Esophagus muscularis mucosa (tissue), 4 donors: Measurements from ENCODE around the gene KAZN. TPM values are rescaled to one million over a fixed set of nuclear protein-coding genes. Genes with fewer than 3 reads are reported as not detected.

Source experiments
- DNase-seq: peaks from one replicate; pipeline ENCODE4 v3.0.0-alpha.2; 2017; ENCODE audit errors: extremely low spot score
- H3K27ac ChIP-seq, 4 donors: fragments of 200-600 bp; sonication (generic); replicated peaks in 1 of 4; 1 replicate in 3 of 4; 2 replicates in 1 of 4; pipeline ENCODE4 v1.5.1; 2016 to 2019; ENCODE audit warnings: mild to moderate bottlenecking in 1 of 4
- H3K27me3 ChIP-seq, 4 donors: fragments of 200-600 bp; sonication (generic); one replicate each; pipeline versions ENCODE4 v1.5.1 to v1.6.0; 2016 to 2019
- H3K36me3 ChIP-seq, 4 donors: fragments of 200-600 bp; sonication (generic); one replicate each; pipeline ENCODE4 v1.5.1; 2016 to 2019
- H3K4me1 ChIP-seq, 4 donors: fragments of 200-600 bp; sonication (generic); one replicate each; pipeline ENCODE4 v1.5.1; 2016 to 2019
- H3K4me3 ChIP-seq, 4 donors: fragments of 200-600 bp; sonication (generic); 1 replicate in 2 of 4; 2 replicates in 2 of 4; pipeline ENCODE4 v1.5.1; 2016 to 2019; ENCODE audit warnings: mild to moderate bottlenecking in 4 of 4, moderate library complexity in 1 of 4
- H3K9me3 ChIP-seq, 4 donors: fragments of 200-600 bp; sonication (generic); 1 replicate in 3 of 4; 2 replicates in 1 of 4; pipeline ENCODE4 v1.5.1; 2016 to 2019
- EP300 ChIP-seq: sonication (generic); formaldehyde crosslinking; IDR thresholded peaks from one replicate; pipeline ENCODE4 v1.6.1; 2017; ENCODE audit warnings: antibody characterized with exemption
- POLR2A ChIP-seq: fragments of 450-650 bp; IDR thresholded peaks from one replicate; pipeline ENCODE4 v1.6.1; 2017; ENCODE audit warnings: antibody characterized with exemption, moderate library complexity, mild to moderate bottlenecking, low read depth
- POLR2AphosphoS5 ChIP-seq, 2 donors: sonication (generic); formaldehyde crosslinking; IDR thresholded peaks; one replicate each; pipeline ENCODE4 v1.6.1; 2017; ENCODE audit warnings: antibody characterized with exemption in 2 of 2
- WGBS: methylation state at CpG from one replicate; pipeline ENCODE4 v1.1.5; 2018; 5-methylcytosine and 5-hydroxymethylcytosine counted together
- intact Hi-C: fragments of 100-400 bp; cut with DNase I; formaldehyde crosslinking; loops from one replicate; pipeline ENCODE4 v1.15.1; 2023
- total RNA-seq, 4 donors: library from RNA; depleted of rRNA; stranded (reverse); fragments of >200 nt; gene quantifications; one replicate each; pipeline versions ENCODE4 v1.1.0 to v1.2.1, GENCODE V29; 2016
- TF ChIP-seq, protein P1 (sequence below), 3 experiments: fragments of 200-600 bp in 2 of 3; fragments of 450-650 bp in 1 of 3; sonication (generic) in 2 of 3; IDR thresholded peaks; one replicate each; pipeline ENCODE4 v1.5.1; 2017 to 2019; ENCODE audit warnings: antibody characterized with exemption in 3 of 3, mild to moderate bottlenecking in 2 of 3, moderate library complexity in 1 of 3

KAZN gene
- total RNA-seq, 4 donors from 2014 or later = 9.9 to 14.1 (median 11.9) TPM

DNA sequence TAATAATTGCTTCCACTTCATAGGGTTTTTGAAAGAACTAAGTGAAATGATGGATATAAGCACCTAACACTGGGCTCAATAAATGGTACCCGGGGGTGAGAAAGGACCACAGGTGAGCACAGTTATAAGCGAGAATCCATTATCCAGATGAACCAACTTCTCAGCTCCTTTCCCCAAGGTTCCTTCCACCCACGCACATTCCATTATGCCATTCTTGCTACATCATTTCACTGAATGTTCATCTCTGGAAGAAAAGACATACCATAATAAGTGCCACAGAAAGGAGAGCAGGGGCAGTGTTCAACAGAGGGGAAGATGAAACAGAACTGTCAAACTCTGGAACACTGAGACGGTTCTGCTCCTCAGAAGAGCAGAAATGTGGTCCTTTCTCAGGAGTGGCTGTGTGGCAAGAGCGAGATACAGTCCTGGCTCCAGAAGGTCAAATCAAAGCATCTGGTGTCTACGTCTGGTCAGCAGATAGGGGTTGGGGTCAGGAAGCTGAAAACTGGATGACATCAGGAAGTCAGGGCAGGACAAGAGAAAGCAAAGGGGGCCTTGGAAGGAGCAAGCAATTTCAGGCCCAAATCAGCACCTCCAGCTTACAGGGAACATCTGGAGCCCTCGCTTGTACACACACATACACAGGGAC, 299.6 kb downstream of the KAZN start:
- Histone ChIP-seq H3K4me3 (no peak overlapping the region), H3K27ac (no peak overlapping the region), H3K36me3 (no peaks in the 10 kb centered on the region), H3K9me3 (no peaks in the 10 kb centered on the region), H3K27me3 (peaks cover 0 to 23% (median 0%) of the 10 kb centered on the region in 4 donors), H3K4me1 (no peaks in the 10 kb centered on the region)
- TF ChIP-seq EP300 (no peak), POLR2A (no peak), POLR2AphosphoS5 (IDR thresholded peaks at IDR 0.05) (no peak)
- TF ChIP-seq, protein P1, sequence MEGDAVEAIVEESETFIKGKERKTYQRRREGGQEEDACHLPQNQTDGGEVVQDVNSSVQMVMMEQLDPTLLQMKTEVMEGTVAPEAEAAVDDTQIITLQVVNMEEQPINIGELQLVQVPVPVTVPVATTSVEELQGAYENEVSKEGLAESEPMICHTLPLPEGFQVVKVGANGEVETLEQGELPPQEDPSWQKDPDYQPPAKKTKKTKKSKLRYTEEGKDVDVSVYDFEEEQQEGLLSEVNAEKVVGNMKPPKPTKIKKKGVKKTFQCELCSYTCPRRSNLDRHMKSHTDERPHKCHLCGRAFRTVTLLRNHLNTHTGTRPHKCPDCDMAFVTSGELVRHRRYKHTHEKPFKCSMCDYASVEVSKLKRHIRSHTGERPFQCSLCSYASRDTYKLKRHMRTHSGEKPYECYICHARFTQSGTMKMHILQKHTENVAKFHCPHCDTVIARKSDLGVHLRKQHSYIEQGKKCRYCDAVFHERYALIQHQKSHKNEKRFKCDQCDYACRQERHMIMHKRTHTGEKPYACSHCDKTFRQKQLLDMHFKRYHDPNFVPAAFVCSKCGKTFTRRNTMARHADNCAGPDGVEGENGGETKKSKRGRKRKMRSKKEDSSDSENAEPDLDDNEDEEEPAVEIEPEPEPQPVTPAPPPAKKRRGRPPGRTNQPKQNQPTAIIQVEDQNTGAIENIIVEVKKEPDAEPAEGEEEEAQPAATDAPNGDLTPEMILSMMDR (IDR thresholded peaks at IDR 0.05) = no peak
- intact Hi-C loops = no loop called here
- no peak for DNase-seq
- 93% methylated on average over 7 of the region's 7 CpGs for WGBS

DNA sequence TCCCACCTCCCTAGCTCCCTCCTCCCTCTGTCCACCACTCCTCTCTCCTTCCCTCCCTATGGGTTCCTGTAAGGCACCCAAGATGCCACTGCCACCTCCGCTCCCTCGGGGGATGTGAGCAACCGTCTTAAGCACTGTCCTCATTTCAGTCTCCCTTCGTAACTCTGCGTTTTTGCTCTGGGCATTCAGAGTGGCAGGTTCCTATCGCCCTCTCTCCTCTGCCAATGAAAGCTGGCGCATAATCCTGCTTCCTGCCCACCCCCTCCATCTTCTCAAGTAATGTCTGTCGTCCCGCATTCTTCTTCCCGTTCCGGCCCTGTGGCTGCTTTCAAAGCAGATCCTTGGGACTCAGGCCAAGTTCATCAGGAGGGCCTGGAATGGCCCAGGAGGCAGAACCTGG, 301.2 kb downstream of the KAZN start:
- intact Hi-C loops = no loop called here
- Histone ChIP-seq H3K27ac (no peak overlapping the region), H3K36me3 (no peaks in the 10 kb centered on the region), H3K4me1 (no peaks in the 10 kb centered on the region), H3K27me3 (peaks cover 0 to 9% (median 0%) of the 10 kb centered on the region in 4 donors), H3K9me3 (no peaks in the 10 kb centered on the region), H3K4me3 (no peak overlapping the region)
- no peak for TF ChIP-seq EP300
- TF ChIP-seq, protein P1 (IDR thresholded peaks at IDR 0.05) = no peak
- TF ChIP-seq POLR2A = no peak
- no peak for TF ChIP-seq POLR2AphosphoS5 (IDR thresholded peaks at IDR 0.05)
- 77% methylated on average over 11 of the region's 11 CpGs for WGBS
- DNase-seq = no peak

DNA sequence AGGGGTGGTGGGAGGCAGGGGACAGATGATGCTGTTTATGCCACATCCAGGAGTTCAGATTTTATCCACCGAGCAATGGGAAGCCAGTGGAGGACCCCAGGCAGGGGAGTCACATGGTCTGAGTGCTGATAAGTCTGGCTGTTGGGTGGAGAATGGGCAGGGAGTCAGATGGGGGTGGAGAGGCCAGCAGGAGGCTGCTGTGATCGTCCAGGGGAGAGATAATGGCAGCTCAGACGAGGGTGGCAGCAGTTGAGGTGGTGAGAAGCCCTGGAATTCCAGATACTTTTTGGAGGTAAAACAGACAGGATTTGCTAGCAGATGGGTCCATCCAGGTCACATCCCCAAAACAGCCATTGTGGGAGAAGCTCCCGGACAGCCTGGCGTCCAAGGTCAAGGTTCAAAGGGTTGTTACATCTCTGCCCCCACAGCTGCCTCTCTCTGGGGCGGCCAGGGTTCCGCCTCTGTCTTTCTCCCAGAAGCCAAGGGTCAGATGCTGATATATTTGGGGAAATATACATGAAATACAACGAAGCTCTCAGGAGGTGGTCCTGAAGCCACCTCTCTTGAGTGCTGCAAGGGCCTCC, 303.0 kb downstream of the KAZN start:
- H3K36me3 ChIP-seq = no peaks in the 10 kb centered on the region
- TF ChIP-seq POLR2AphosphoS5 (IDR thresholded peaks at IDR 0.05) (no peak), POLR2A (no peak), EP300 (no peak)
- TF ChIP-seq, protein P1 (IDR thresholded peaks at IDR 0.05) = no peak
- H3K9me3 ChIP-seq = no peaks in the 10 kb centered on the region
- no peaks in the 10 kb centered on the region for H3K4me1 ChIP-seq
- H3K27ac ChIP-seq = no peak overlapping the region
- intact Hi-C loops = no loop called here
- peaks cover 0 to 9% (median 0%) of the 10 kb centered on the region in 4 donors for H3K27me3 ChIP-seq
- WGBS = 73% methylated on average over 8 of the region's 8 CpGs
- H3K4me3 ChIP-seq = no peak overlapping the region
- no peak for DNase-seq

DNA sequence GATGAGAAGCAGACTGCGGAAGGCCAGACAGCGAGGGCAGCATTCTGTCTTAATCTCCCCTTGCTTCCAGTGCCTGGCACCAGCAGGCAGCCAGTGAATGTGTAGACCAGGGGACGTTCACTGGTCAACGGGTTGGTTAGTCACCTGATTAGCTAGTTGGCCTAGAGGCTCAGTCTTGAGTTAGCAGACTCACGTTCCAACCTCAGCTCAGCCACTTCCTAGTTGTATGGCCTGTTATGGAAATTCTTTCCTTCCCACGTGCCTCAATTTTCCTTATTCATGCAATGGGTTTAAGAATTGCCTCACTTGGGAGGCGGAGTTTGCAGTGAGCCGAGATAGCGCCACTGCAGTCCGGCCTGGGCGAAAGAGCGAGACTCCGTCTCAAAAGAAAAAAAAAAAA, 305.4 kb downstream of the KAZN start:
- Histone ChIP-seq H3K27ac (no peak overlapping the region), H3K27me3 (peaks cover 0 to 9% (median 0%) of the 10 kb centered on the region in 4 donors), H3K36me3 (no peaks in the 10 kb centered on the region), H3K9me3 (no peaks in the 10 kb centered on the region), H3K4me1 (no peaks in the 10 kb centered on the region), H3K4me3 (no peak overlapping the region)
- TF ChIP-seq, protein P1 (IDR thresholded peaks at IDR 0.05) = no peak
- DNase-seq = no peak
- intact Hi-C loops = no loop called here
- 93% methylated on average over 13 of the region's 13 CpGs for WGBS

DNA sequence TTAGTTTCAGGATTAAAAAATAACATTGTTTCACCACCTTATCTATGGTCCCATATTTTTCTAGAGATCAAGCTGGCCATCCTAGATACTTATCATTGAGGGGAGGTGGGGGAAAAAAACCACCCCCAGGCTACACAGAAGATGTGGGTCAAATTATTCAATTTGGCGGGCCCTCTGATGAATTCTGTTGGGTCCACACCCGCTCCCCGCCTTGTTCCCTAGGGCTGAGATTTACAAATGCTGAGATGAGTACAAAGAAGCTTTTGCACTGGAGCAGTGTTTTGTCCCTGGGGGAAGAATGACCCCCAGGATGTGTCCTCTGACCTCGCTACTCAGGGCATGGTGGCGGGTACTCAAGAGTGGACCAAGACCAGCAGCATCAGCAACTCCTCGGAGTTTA, 308.2 kb downstream of the KAZN start:
- Histone ChIP-seq H3K4me1 (peaks cover 0 to 4% (median 0%) of the 10 kb centered on the region in 4 donors), H3K27ac (no peak overlapping the region), H3K27me3 (no peaks in the 10 kb centered on the region), H3K4me3 (no peak overlapping the region), H3K36me3 (no peaks in the 10 kb centered on the region), H3K9me3 (no peaks in the 10 kb centered on the region)
- intact Hi-C loops = no loop called here
- TF ChIP-seq EP300 (no peak), POLR2A (no peak), POLR2AphosphoS5 (IDR thresholded peaks at IDR 0.05) (no peak)
- TF ChIP-seq, protein P1 (IDR thresholded peaks at IDR 0.05) = no peak
- no peak for DNase-seq
- 100% methylated on average over 5 of the region's 6 CpGs for WGBS
